Measurements from ENCODE around the gene ARHGAP24.

GRCh38 chr4:85672116-85672515 lies 197.2 kb downstream of the ARHGAP24 start:
- TF ChIP-seq CTCF (IDR thresholded peaks at IDR 0.05), result no peak
- TF ChIP-seq POLR2A (IDR thresholded peaks at IDR 0.05), result no peak
